GM19025 (cell line): ENCODE results near the gene SENP3.
A peak's percentile ranks its signal among the peaks of the same experiment; 100 is the strongest.

Experiments
- ATAC-seq: cut with Tn5 transposase; IDR thresholded peaks from one replicate; pipeline ENCODE4 v1.9.1; 2021; ENCODE audit warnings: mild to moderate bottlenecking, low read depth, moderate library complexity; ENCODE audit not compliant: unreplicated experiment

The SENP3 gene

DNA sequence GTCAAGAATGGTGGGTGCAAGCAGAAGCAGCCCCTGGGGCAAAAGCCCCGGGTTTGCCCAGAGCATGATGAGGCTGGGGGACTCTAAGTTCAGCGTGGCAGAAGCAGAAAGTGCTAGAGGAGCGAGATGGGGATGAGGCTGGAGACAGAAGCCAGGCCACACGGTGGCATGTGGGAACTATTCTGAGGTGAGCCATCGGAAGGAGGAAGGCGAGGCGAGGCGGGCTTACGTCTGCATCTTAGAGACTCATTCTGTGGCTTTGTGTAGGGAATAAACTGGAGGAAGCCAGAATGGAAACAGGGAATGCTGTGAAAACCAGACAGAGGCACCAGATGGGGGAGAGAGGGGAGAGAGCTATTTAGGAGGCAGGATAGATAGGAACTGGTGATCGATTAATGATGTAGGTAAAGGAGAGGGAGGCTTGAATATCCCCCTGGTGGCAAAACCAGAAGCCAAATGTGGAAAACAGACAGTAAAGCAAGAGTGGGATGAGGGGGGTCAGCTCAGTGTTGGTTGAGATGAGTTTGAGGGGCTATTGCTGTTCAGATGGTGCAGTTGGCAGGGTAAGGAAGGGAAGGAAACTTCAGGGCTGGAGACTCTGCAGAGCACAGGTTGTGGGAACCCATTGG lies 6.3 kb upstream of the SENP3 start:
- no peak for ATAC-seq

DNA sequence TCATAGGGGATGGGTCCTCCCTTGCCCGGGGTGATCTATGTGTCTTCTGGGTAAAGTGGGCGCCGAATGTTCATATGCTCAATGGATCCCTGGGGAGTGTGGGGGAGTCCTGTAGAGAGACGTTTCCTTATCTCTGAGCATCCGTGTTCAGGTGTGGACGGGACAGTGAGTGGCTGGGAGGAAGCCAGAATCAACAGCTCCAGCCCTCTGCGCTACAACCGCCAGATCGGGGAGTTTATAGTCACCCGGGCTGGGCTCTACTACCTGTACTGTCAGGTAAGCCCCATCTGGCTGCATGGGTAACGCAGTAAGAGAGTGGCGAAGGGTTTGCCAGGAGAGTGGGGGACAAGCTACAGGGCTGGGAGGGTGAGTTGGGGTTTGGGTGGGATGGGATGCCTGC lies 5.1 kb upstream of the SENP3 start:
- no peak for ATAC-seq

DNA sequence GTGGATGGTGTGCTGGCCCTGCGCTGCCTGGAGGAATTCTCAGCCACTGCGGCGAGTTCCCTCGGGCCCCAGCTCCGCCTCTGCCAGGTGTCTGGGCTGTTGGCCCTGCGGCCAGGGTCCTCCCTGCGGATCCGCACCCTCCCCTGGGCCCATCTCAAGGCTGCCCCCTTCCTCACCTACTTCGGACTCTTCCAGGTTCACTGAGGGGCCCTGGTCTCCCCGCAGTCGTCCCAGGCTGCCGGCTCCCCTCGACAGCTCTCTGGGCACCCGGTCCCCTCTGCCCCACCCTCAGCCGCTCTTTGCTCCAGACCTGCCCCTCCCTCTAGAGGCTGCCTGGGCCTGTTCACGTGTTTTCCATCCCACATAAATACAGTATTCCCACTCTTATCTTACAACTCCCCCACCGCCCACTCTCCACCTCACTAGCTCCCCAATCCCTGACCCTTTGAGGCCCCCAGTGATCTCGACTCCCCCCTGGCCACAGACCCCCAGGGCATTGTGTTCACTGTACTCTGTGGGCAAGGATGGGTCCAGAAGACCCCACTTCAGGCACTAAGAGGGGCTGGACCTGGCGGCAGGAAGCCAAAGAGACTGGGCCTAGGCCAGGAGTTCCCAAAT lies 4.5 kb upstream of the SENP3 start:
- no peak for ATAC-seq

DNA sequence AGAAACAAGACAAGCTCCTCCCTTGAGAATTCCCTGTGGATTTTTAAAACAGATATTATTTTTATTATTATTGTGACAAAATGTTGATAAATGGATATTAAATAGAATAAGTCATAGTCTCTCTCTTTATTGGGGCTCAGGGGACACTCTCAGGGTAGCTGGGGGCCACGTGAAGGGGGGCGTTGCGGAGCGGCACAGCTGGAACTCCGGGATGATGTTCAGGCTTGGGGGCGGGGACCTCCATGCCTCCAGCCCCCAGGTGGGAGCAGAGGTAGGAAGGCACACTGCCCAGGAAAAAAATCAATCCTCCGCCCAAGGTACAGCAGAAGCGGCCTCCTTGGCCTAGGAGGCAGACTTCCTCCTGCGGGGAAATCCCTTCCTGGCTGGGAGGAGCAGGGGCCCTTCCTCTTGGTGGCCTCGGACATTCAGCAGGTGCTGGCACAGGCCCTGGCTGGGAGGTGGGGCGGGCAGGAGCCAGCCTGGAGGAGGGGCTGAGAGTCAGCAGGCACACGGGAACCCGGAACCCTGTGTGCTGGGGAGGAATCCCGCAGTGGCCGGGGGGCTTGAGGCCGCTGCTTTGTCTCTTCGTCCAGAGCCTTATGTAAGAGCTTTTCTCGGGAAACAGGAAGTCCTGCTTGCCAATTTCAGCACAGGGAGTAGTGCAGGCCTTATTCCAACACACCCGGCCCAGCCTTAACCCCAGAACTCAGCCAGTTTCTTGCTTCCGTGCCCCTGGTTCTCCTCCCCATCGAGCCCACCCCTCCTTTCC lies 3.8 kb upstream of the SENP3 start:
- ATAC-seq = no peak

DNA sequence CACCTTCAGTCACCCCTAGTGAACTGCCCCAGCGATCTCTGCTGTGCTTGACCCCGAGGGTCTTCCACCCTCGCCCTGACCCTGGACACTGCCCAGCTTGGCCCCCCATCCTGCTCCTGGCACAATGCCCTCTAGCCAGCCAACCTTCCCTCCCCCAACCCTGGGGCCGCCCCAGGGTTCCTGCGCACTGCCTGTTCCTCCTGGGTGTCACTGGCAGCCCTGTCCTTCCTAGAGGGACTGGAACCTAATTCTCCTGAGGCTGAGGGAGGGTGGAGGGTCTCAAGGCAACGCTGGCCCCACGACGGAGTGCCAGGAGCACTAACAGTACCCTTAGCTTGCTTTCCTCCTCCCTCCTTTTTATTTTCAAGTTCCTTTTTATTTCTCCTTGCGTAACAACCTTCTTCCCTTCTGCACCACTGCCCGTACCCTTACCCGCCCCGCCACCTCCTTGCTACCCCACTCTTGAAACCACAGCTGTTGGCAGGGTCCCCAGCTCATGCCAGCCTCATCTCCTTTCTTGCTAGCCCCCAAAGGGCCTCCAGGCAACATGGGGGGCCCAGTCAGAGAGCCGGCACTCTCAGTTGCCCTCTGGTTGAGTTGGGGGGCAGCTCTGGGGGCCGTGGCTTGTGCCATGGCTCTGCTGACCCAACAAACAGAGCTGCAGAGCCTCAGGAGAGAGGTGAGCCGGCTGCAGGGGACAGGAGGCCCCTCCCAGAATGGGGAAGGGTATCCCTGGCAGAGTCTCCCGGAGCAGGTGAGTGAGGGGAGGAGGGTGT lies 3.0 kb upstream of the SENP3 start, which contains the start of gene TNFSF13:
TNFSF13 (plus strand) TSS at position 207 of the 776 bp plus-strand sequence; CDS start at position 497, 290 bp downstream.
- no peak for ATAC-seq

DNA sequence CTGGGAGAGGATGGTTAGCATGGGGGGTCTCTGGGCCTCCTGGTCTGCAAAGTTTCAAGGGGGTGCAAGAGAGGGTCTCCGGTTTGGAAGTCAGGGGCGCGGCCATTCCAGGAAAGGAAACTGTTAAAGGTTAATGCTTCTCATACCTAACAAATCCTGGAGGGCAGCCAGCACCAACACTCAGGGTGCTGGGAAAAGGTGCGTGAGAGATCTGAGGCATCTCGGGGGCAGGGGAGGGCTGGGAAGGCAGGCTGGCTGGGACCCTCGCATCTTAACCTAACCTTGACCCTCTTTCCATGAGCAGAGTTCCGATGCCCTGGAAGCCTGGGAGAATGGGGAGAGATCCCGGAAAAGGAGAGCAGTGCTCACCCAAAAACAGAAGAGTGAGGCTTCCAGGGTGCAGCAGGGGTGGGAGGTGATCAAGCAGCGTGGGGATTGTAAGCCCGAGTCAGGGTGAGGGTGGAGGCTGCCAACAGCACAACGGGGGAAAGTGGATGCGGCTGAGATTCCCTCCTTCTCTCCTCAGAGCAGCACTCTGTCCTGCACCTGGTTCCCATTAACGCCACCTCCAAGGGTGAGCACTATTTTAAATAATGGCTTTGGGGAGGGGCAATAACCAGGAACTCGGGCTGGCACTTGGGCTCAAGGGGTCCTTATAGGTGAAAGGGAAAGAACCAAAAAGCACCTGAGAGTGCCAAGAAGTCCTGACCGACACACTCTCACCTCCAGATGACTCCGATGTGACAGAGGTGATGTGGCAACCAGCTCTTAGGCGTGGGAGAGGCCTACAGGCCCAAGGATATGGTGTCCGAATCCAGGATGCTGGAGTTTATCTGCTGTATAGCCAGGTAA lies 2.2 kb upstream of the SENP3 start:
- no peak for ATAC-seq

DNA sequence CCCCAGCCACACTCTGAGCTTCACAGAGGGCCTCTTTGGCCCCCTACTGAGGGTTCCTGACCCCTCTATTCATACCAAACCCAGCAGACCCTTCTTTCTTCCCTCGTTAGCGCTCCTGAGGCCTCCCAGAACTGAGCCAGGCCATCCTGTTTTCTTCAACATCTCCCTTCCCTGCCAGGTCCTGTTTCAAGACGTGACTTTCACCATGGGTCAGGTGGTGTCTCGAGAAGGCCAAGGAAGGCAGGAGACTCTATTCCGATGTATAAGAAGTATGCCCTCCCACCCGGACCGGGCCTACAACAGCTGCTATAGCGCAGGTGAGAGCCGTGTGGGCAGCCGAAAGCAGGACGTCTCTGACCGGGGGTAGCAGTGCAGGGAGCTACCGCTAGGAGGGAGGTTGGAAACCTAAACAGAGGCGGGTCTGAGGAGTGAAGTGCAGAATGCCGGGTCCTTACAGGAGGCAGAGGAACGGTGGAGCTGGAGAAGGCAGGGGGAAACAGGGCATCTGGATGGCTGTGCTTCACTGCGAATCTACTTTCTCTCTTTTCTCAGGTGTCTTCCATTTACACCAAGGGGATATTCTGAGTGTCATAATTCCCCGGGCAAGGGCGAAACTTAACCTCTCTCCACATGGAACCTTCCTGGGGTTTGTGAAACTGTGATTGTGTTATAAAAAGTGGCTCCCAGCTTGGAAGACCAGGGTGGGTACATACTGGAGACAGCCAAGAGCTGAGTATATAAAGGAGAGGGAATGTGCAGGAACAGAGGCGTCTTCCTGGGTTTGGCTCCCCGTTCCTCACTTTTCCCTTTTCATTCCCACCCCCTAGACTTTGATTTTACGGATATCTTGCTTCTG lies 1.3 kb upstream of the SENP3 start:
- no peak for ATAC-seq

DNA sequence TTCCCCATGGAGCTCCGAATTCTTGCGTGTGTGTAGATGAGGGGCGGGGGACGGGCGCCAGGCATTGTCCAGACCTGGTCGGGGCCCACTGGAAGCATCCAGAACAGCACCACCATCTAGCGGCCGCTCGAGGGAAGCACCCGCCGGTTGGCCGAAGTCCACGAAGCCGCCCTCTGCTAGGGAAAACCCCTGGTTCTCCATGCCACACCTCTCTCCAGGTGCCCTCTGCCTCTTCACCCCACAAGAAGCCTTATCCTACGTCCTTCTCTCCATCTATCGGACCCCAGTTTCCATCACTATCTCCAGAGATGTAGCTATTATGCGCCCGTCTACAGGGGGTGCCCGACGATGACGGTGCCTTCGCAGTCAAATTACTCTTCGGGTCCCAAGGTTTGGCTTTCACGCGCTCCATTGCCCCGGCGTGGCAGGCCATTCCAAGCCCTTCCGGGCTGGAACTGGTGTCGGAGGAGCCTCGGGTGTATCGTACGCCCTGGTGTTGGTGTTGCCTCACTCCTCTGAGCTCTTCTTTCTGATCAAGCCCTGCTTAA lies 617 bp upstream of the SENP3 start:
- ATAC-seq = peak; percentile 36

DNA sequence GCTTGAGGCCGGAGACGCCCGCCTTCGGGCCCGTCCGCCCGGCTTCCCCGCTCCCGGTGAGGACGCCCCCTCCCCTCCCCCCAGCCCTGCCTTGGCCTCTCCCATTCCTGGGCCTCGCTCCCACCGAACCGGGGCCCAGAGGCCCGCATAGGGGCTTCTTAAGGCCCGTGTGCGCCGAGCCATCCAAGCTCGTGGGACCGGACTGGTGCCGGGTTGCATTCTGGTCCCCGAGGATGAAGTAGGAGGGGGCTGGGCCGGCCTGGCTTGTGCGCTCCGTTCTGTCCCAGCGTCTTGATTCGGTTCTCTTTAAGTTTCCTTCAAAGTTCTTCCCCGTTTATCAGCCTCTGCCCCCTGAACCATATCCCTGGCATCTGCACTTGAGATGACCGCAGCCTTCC lies 488 bp downstream of the SENP3 start:
- no peak for ATAC-seq

DNA sequence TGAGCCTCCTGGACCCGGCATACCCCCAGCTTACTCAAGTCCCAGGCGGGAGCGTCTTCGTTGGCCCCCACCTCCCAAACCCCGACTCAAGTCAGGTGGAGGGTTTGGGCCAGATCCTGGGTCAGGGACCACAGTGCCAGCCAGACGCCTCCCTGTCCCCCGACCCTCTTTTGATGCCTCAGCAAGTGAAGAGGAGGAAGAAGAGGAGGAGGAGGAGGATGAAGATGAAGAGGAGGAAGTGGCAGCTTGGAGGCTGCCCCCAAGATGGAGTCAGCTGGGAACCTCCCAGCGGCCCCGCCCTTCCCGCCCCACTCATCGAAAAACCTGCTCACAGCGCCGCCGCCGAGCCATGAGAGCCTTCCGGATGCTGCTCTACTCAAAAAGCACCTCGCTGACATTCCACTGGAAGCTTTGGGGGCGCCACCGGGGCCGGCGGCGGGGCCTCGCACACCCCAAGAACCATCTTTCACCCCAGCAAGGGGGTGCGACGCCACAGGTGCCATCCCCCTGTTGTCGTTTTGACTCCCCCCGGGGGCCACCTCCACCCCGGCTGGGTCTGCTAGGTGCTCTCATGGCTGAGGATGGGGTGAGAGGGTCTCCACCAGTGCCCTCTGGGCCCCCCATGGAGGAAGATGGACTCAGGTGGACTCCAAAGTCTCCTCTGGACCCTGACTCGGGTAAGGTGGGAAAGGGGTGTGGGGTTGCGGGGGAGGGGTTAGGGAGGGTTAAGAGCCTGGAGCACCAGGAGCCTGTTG lies 1.6 kb downstream of the SENP3 start:
- ATAC-seq = no peak

DNA sequence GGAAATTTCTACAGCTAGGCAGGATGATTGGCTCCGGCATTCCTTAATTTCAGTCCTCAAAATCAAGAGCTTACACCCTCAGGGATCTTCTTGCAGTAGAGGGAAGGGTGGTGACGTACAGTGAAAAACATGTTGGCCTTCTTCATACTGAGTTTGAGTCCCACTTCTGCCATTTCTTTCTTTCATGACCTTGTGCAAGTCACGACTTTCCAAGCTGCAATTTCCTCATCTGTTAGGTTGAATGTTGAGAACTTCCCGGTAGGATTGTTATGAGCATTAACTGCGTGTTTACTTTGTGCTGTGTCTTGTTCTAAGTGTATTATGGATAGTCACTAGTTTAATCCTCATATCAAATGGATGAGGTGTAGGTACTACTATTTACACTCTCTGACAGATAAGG lies 7.9 kb downstream of the SENP3 start:
- no peak for ATAC-seq

DNA sequence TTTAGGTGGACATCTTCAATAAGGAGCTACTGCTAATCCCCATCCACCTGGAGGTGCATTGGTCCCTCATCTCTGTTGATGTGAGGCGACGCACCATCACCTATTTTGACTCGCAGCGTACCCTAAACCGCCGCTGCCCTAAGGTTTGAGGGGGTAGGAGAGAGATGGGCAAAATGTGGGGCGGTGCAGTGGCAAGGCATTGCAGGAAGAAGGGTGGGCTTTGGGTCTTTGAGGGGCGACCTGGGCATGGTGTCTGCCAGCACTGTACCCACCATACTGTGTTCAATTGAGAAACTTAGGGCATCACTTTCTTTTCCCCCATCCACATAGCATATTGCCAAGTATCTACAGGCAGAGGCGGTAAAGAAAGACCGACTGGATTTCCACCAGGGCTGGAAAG lies 8.6 kb downstream of the SENP3 start:
- no peak for ATAC-seq

DNA sequence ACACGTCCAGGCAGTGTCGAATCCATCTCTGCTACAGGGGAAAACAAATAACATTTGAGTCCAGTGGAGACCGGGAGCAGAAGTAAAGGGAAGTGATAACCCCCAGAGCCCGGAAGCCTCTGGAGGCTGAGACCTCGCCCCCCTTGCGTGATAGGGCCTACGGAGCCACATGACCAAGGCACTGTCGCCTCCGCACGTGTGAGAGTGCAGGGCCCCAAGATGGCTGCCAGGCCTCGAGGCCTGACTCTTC lies 10.5 kb downstream of the SENP3 start:
- peak; percentile 90 for ATAC-seq

DNA sequence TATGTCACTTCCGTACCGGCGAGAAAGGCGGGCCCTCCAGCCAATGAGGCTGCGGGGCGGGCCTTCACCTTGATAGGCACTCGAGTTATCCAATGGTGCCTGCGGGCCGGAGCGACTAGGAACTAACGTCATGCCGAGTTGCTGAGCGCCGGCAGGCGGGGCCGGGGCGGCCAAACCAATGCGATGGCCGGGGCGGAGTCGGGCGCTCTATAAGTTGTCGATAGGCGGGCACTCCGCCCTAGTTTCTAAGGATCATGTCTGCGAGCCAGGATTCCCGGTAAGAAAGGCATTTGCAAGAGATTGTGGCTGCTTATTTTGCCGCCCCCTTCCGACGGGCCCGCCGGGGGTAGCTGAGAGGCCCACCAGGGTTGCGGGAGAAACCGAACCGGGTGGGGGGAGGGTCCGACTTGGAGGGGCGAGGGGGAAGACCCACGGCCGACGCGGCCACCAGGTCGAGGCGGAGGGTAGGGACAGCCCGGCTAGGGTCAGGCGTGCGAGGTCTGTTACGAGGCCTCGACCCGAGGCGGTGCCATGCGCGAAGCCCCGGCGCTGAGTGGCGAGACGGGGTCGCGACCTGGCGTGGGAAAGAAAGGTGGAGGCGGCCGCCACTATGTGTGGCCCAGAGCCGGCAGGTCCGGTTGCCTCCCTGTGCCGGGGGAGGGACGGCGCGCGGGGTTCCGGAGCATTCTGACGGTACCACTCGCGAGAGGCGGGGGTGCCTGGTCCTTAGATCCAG lies 11.0 kb downstream of the SENP3 start:
- no peak for ATAC-seq

DNA sequence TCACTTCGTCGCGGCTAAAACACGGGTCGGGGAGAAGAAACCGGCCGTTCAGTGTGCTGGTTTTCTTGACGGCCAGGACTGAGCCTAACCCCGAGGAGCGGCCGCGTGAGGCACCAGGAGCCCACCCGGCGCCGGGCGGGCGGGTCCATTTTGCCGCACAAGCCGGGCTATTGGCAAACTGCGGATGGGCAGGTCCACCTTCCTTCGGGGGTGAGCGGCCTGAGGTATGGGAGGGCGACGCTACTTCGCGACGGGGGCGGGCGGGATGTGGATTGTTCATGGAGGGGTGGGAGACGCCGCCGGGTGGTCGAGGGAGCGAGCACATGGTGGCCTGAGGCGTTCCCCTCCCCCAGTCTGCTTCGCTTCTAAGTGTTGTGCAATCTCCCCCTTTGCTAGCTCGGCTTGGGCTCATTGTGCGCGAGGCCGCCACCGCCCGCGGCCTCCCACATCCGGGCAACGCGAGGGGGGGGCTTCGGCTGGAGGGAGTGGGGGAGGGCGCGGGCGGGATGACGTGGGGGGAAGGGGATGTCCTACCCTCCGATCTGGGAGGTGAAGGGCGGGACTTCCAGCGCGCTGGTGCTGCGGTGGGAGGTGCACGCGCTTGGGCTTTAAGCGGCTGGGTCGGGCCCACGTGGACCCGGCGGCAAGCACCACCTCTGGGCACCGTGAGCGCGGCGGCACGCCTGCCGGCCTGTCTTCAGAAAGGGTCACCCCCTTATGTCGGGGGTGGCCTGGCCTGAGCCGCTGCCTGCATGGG lies 11.8 kb downstream of the SENP3 start:
- ATAC-seq = no peak

DNA sequence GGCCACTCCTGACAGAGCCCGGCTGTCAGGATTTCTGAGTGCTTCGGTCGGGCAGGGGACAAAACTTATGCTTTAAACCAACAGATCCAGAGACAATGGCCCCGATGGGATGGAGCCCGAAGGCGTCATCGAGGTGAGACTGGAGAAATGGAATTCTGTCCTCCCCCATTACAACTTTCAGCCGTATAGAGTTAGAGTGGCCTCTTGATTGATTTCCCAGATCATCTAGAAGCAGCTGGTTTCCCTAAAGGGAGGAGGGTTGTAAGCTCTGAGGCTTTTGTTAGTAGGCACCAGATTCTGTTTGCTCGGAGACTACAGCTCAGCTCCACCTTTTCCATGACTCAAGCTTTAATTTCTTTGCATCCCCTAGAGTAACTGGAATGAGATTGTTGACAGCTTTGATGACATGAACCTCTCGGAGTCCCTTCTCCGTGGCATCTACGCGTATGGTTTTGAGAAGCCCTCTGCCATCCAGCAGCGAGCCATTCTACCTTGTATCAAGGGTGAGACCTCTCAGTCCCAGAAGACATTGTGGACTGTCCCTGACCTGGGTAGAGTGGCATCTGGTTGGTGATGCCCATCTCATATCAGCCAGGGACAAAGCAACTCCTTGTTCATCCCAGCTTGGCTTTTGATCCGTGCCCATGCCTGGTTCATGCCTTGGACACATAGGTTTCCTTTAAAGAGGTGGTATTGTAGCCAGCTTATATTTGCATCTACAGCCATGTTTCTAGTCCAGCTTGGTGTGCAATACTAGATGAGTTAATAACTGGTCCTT lies 12.6 kb downstream of the SENP3 start:
- ATAC-seq = no peak
